ENCODE results near the gene MCAM.

The MCAM gene

GRCh38 chr11:119262668-119263351 is 54.1 kb downstream of the MCAM start:
- CTCF ChIA-PET = interaction anchor here (0.7 to 1.2 kb wide), 2 partner anchors 11 to 112 kb away, joined by 3 to 8 read pairs; no protein-coding TSS in a partner anchor
- no peak for DNase-seq (ENCODE audit: extremely low spot score)
- TF ChIP-seq FOXK2 (IDR thresholded peaks at IDR 0.05) (no peak), CTBP1 (IDR thresholded peaks at IDR 0.05; ENCODE audit: borderline replicate concordance) (no peak), ARNT (IDR thresholded peaks at IDR 0.05) (no peak), ELF4 (IDR thresholded peaks at IDR 0.05) (no peak), FOXM1 (IDR thresholded peaks at IDR 0.05; ENCODE audit: borderline replicate concordance) (no peak), ZNF384 (IDR thresholded peaks at IDR 0.05) (no peak), LEF1 (IDR thresholded peaks at IDR 0.05; ENCODE audit: borderline replicate concordance) (no peak), L3MBTL2 (conservative IDR thresholded peaks at IDR 0.05) (no peak), TARDBP (IDR thresholded peaks at IDR 0.05) (no peak), NFRKB (IDR thresholded peaks at IDR 0.05) (no peak), HDGF (IDR thresholded peaks at IDR 0.05; ENCODE audit: borderline replicate concordance) (no peak)
- POLR2A ChIA-PET = no interaction called here

- POLR2A ChIA-PET = no interaction called here
- no peak for TF ChIP-seq FOXK2 (IDR thresholded peaks at IDR 0.05)
- TF ChIP-seq HDGF (IDR thresholded peaks at IDR 0.05; ENCODE audit: borderline replicate concordance) = no peak
- no peak for TF ChIP-seq ELF4 (IDR thresholded peaks at IDR 0.05)
- TF ChIP-seq FOXA1 (IDR thresholded peaks at IDR 0.05) = no peak
- TF ChIP-seq SUZ12 (IDR thresholded peaks at IDR 0.05) = no peak
- TF ChIP-seq BHLHE40 (IDR thresholded peaks at IDR 0.05; ENCODE audit: borderline replicate concordance) = no peak
- TF ChIP-seq L3MBTL2 (conservative IDR thresholded peaks at IDR 0.05) = no peak
- TF ChIP-seq SP1 (IDR thresholded peaks at IDR 0.05) = no peak
- no peak for TF ChIP-seq CTBP1 (IDR thresholded peaks at IDR 0.05; ENCODE audit: borderline replicate concordance)
- no peak for TF ChIP-seq LEF1 (IDR thresholded peaks at IDR 0.05; ENCODE audit: borderline replicate concordance)
- TF ChIP-seq NFRKB (IDR thresholded peaks at IDR 0.05) = no peak
- CTCF ChIA-PET = interaction anchor here (0.6 kb wide), 1 partner anchor 44 kb away, joined by 3 read pairs; no protein-coding TSS in a partner anchor
- no peak for DNase-seq (ENCODE audit: extremely low spot score)
Observed at GRCh38 chr11:119258983-119259382, 57.9 kb downstream of the MCAM start.
